C4-2B (cell line): ENCODE measurements around the gene SGK1.
"Not testable (repeated sequence)": the region's sequence is repeated elsewhere in the genome, so short reads cannot be mapped to it uniquely, and the experiment has no call there.

Experiments used
- CTCF ChIP-seq: fragments of 450-650 bp; conservative IDR thresholded peaks from 2 replicates; pipeline ENCODE4 v1.5.1; 2017; ENCODE audit warnings: mild to moderate bottlenecking
- ZFX ChIP-seq: fragments of 450-650 bp; IDR thresholded peaks from 2 replicates; pipeline ENCODE4 v1.6.1; 2017

DNA sequence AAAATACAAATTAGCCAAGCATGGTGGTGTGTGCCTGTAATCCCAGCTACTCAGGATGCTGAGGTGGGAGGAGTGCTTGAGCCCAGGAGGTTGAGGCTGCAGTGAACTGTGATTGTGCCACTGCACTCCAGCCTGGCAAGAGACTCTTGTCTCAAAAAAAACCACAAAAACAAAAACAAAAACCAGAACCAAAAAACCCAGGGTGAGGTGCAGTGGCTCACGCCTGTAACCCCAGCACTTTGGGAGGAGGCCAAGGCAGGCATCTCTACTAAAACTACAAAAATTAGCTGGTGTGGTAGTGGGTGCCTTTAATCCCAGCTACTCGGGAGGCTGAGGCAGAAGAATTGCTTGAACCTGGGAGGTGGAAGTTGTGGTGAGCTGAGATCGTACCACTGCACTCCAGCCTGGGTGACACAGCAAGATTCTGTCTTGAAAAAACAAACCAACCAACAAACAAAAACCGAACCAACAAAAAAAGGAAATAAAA is 41.0 kb downstream of the SGK1 start:
- not testable (repeated sequence) for TF ChIP-seq CTCF, ZFX
